GM12875 (cell line): ENCODE results near the gene TRAF2.

Source experiments
- H3K4me3 ChIP-seq: one replicate; pipeline ENCODE4 v1.5.1; 2011; ENCODE audit warnings: low read depth, low read length, control low read depth
- CTCF ChIP-seq: IDR thresholded peaks from 2 replicates; pipeline ENCODE4 v1.5.1; 2011; ENCODE audit warnings: low read depth, mild to moderate bottlenecking, control low read depth, inconsistent platforms, low read length, moderate library complexity, borderline replicate concordance; ENCODE audit not compliant: insufficient read depth

TRAF2 gene

GRCh38 chr9:136886610-136887597, 588 bp downstream of the TRAF2 start:
- no peak for TF ChIP-seq CTCF
- peak overlapping the region; percentile 95 for H3K4me3 ChIP-seq

GRCh38 chr9:136888454-136888853, 2.1 kb downstream of the TRAF2 start:
- no peak for TF ChIP-seq CTCF
- H3K4me3 ChIP-seq = no peak overlapping the region

GRCh38 chr9:136889858-136890257, 3.5 kb downstream of the TRAF2 start:
- no peak for TF ChIP-seq CTCF
- H3K4me3 ChIP-seq = no peak overlapping the region

GRCh38 chr9:136890661-136891060, 4.3 kb downstream of the TRAF2 start:
- H3K4me3 ChIP-seq = no peak overlapping the region
- TF ChIP-seq CTCF = no peak

GRCh38 chr9:136896027-136896426, 9.7 kb downstream of the TRAF2 start:
- TF ChIP-seq CTCF = no peak
- H3K4me3 ChIP-seq = no peak overlapping the region

GRCh38 chr9:136898483-136899100, 12.3 kb downstream of the TRAF2 start:
- no peak for TF ChIP-seq CTCF

More at GRCh38 chr9:136898483-136899100, 12.3 kb downstream of the TRAF2 start:
- no peak overlapping the region for H3K4me3 ChIP-seq
